ENCODE data around the gene PTPRD.

PTPRD gene

DNA sequence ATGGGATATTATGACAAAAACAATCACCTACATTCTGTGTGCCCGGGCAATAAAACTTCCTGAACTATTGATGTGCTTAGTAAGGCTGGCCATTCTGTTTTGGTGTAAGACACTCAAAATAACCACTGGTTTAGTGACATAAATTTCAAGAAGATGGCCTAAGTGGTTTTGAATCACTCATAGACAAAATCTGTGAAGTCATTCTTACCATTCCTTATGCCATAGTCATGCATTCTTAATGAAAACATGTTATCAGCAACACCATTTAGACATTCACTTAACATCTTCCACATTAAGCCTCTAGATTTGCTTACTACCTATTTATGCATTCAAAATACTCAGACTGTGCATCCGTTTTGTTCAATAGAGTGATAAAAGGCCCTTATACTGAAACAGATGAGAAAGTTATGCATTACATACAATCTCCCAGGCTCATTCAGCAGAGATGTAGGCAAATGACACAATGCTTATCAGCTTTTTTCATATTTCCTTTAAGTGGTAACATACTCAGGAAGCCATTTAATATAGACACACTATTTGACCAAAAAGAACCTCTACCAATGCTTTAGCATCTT is 1964.4 kb downstream of the PTPRD start:
- Mint-ChIP-seq H3K4me1 (no peaks in the 10 kb centered on the region), H3K27me3 (no peaks in the 10 kb centered on the region), H3K27ac (no peak overlapping the region), H3K36me3 (no peaks in the 10 kb centered on the region), H3K4me3 (no peak overlapping the region), H3K9me3 (no peaks in the 10 kb centered on the region)
- ATAC-seq, result no peak

DNA sequence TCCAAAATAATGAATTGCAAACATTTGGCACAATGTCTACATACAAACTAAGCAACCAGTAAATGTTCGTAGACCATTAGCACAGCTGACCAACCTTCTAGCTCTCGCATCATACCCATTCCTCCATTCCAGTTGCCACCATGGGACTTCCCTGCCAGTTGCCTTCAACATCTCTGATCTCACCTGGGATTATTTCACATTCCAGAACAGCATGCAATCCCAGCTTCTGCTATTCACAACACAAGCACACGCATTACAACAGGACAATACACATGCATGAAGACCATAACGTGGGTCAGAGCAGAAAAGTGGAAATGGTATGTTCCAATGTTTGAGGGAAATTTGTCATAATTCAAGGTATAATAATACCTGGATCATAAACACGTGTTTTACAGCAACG is 1965.0 kb downstream of the PTPRD start:
- ATAC-seq, result no peak
- Mint-ChIP-seq H3K27me3 (no peaks in the 10 kb centered on the region), H3K4me3 (no peak overlapping the region), H3K9me3 (no peaks in the 10 kb centered on the region), H3K36me3 (no peaks in the 10 kb centered on the region), H3K4me1 (no peaks in the 10 kb centered on the region), H3K27ac (no peak overlapping the region)

DNA sequence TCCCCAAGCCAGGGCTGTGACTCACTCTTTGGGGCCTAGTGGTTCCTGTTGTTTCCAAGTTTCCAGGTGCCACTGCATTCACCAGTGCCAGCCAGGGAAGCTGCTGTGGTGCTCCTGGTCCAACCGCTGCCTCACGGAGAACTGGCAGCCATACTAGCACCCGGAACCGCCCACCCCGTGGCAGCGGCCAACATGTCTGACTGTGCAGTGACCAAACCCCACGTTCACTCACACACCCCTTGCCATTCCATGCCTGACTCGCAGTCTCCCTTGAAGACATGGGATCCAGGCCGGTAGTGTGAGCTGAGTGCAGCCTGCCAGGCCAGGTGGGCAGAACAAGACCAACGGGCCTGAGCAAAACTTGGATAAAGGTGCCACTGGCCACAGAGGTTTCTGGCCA is 1968.2 kb downstream of the PTPRD start:
- Mint-ChIP-seq H3K4me3 (no peak overlapping the region), H3K27me3 (no peaks in the 10 kb centered on the region), H3K36me3 (no peaks in the 10 kb centered on the region), H3K9me3 (no peaks in the 10 kb centered on the region), H3K27ac (no peak overlapping the region), H3K4me1 (no peaks in the 10 kb centered on the region)
- no peak for ATAC-seq

DNA sequence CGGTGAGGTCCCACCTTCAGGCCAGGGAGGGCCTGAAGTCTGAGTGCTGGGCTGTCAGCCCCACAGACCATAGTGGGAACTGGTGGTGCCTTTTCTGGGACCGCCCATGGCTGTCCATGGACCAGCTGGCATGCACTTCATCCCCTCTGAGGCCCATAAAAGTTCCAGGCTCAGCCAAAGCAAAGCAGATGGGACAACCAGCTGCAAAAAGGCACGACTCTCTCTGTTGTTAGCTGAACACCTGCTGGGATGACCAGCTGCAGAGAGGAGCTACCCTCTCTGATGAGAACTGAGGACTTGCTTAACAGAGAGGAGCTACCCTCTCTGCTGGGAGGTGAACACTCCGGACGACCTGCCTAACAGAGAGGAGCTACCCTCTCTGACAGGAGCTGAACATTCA is 1968.9 kb downstream of the PTPRD start:
- Mint-ChIP-seq H3K27me3 (no peaks in the 10 kb centered on the region), H3K36me3 (no peaks in the 10 kb centered on the region)

DNA sequence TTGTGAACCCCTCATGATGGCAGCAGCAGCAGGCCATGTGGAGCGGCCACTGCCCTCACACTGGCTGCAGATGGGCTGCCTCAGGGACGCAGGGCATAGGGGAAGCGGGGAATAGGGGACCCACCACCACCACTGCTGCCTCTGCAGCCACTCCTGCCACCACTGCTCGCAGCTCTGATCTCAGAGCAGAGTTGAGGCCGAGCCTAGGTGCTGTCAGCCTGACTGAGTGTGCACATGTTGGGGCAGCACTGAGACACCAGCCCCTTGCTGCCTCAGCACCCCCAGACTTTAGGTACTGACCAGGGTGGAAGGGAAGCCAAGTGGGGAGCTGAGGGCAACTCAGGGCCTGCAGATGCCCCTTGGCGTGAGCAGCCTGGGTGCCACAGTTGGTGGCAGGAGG is 1969.3 kb downstream of the PTPRD start:
- Mint-ChIP-seq H3K4me3 (no peak overlapping the region), H3K9me3 (no peaks in the 10 kb centered on the region), H3K36me3 (no peaks in the 10 kb centered on the region), H3K4me1 (no peaks in the 10 kb centered on the region), H3K27me3 (no peaks in the 10 kb centered on the region), H3K27ac (no peak overlapping the region)
- ATAC-seq, result peak; percentile 37

More for the DNA sequence above, 1968.9 kb downstream of the PTPRD start:
- Mint-ChIP-seq H3K9me3 (no peaks in the 10 kb centered on the region), H3K4me3 (no peak overlapping the region), H3K4me1 (no peaks in the 10 kb centered on the region), H3K27ac (no peak overlapping the region)
- ATAC-seq, result peak; percentile 49

DNA sequence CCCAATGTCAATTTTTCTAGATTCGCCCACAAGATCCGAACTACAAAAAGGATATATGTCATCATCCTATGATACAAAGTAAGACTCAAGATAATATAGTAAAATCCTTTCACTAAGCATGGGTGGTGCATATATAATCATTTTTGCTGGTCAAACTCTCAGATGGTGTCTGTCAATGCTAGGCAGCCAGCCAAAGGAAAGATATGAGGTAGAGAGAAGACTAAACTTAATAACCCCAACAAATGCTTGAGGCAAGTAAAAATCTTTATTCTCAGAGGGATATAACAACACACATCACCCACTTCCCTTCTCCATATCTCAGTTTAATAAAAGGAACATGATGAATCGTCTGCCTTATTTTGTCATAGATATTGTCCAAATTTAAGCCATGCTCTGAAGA is 1972.0 kb downstream of the PTPRD start:
- H3K27me3 Mint-ChIP-seq, result no peaks in the 10 kb centered on the region
- H3K4me3 Mint-ChIP-seq, result no peak overlapping the region
- H3K27ac Mint-ChIP-seq, result no peak overlapping the region
- no peak for ATAC-seq
- H3K36me3 Mint-ChIP-seq, result no peaks in the 10 kb centered on the region
- H3K4me1 Mint-ChIP-seq, result no peaks in the 10 kb centered on the region
- H3K9me3 Mint-ChIP-seq, result no peaks in the 10 kb centered on the region

DNA sequence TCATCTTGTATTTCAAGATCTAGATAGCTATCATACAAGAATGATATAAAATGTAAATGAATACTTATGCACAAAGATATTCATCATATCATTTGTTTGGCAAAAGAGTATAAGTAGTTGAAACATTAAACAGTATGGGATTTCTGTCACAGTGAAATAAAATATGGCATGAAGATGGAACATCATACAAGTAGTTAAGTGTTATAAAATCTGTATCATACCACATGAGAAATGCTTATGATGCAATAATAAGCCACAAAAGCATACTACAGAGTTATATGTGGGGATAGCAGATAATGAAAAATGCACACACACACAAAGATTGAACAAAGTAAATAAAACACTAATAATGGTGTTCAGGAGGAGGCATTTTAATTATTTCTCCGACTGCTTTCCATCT is 1975.2 kb downstream of the PTPRD start:
- H3K4me1 Mint-ChIP-seq, result no peaks in the 10 kb centered on the region
- H3K27me3 Mint-ChIP-seq, result no peaks in the 10 kb centered on the region
- no peak overlapping the region for H3K4me3 Mint-ChIP-seq
- ATAC-seq, result no peak
- no peaks in the 10 kb centered on the region for H3K9me3 Mint-ChIP-seq
- no peak overlapping the region for H3K27ac Mint-ChIP-seq
- no peaks in the 10 kb centered on the region for H3K36me3 Mint-ChIP-seq

DNA sequence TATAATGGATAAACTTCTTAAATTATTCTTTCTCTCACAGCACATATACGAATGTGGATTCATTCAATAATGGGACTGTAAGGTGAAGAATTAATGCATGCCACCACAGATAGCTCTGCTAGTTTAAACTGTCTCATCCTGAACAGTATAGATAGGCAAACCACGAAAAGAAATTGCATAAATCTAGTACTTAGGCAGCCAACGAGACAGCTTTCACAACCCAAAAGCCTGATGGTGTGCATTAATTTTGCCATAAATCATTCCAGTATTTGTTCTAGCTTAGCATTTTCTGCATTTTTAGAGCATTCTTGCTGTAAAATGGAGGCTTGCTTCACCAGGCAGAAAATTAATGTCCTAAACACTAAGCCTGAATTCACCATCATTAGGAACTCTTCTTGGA is 1979.0 kb downstream of the PTPRD start:
- Mint-ChIP-seq H3K9me3 (no peaks in the 10 kb centered on the region), H3K4me1 (no peaks in the 10 kb centered on the region), H3K4me3 (no peak overlapping the region), H3K27ac (no peak overlapping the region), H3K36me3 (no peaks in the 10 kb centered on the region), H3K27me3 (no peaks in the 10 kb centered on the region)
- ATAC-seq, result no peak

DNA sequence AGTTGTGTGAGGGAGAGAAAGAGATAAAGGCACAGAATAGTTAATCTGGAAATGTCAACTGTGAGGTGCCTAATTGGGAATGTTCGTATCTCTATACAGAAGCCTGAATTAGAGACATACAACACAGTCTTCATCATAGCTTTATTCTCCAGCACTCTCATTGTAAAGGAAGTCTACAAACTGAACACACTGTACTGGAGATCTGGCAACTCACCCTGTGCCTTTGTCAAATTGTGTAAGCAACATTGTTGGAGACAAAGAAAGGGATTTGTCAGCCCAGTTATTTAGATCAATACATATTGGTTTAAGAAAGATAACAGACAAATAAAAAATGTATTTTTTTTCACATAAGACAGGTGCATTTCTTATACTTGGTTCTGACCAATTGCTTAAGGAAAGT is 1980.3 kb downstream of the PTPRD start:
- no peak overlapping the region for H3K27ac Mint-ChIP-seq
- H3K36me3 Mint-ChIP-seq, result no peaks in the 10 kb centered on the region
- H3K4me3 Mint-ChIP-seq, result no peak overlapping the region
- ATAC-seq, result no peak
- H3K9me3 Mint-ChIP-seq, result no peaks in the 10 kb centered on the region
- no peaks in the 10 kb centered on the region for H3K27me3 Mint-ChIP-seq
- no peaks in the 10 kb centered on the region for H3K4me1 Mint-ChIP-seq

DNA sequence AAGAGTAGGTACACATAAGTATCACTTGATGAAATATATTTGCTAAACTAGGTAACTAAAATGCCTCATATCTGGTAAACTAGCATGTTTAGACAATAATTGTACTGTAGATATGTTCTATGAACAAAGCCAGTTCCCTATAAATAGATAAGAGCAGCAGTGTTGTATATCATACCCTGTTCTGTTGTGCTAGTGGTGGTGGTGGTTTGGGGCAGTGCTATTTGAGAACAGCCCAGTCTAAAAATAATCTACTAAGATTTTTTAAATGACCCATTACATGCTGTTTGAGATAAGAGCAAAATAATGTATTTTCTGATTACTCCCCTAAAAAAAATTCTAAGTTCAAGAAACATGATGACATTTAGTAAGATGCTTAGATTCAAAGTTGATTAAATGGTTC is 1984.0 kb downstream of the PTPRD start:
- Mint-ChIP-seq H3K4me1 (no peaks in the 10 kb centered on the region), H3K36me3 (no peaks in the 10 kb centered on the region), H3K9me3 (no peaks in the 10 kb centered on the region), H3K27me3 (no peaks in the 10 kb centered on the region), H3K4me3 (no peak overlapping the region), H3K27ac (no peak overlapping the region)
- no peak for ATAC-seq

DNA sequence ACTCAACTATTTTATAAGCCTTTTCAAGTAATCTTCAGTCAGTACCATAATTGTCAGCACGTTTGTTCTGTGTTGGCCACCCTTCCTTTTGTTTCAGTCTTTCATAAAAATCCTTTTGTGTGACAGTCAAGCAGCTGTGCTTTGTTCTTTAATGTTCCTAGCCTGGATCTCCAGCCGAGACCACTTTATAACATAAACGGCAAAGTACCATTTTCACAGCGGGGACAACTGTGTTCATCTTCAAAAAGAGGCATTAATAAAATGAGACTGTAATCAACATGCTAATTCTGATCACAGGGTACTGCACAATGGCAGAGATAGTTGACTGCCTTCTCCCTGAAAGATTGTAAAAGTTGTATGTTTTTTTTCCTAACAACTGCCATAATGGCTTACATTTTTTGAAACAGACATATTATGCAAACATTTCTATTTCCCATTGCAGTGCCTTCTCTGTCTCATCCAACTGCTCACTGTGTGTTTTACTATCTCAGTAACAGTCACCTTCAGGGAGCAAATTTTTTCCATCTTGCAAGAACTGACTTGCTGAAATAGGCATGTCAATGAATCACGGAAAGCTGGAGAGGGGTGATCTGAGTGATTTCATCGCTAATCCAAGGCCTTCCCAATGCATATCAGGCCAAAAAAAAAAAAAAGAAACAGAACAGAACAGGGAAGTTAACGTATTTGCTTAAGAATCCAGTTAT is 1984.7 kb downstream of the PTPRD start:
- no peaks in the 10 kb centered on the region for H3K9me3 Mint-ChIP-seq
- no peaks in the 10 kb centered on the region for H3K4me1 Mint-ChIP-seq
- H3K27me3 Mint-ChIP-seq, result no peaks in the 10 kb centered on the region
- H3K27ac Mint-ChIP-seq, result no peak overlapping the region
- H3K36me3 Mint-ChIP-seq, result no peaks in the 10 kb centered on the region
- no peak for ATAC-seq
- H3K4me3 Mint-ChIP-seq, result no peak overlapping the region

DNA sequence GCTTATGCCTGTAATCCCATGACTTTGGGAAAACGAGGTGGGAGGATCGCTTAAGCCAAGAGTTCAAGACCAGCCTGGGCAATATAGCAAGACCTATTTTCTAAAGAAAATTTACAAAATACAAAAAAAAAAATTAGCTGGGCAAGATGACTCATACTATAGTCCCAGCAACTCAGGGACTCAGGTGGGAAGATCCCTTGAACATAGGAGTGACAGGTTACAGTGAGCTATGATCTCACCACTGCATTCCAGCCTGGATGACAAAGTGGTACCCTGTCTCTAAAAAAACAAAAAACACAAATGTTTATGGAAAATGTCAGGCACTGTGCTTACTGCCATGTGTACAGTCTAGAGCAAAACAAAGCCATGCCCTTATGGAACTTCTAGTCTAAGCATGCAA is 1989.9 kb downstream of the PTPRD start:
- Mint-ChIP-seq H3K27me3 (no peaks in the 10 kb centered on the region), H3K4me1 (no peaks in the 10 kb centered on the region), H3K27ac (no peak overlapping the region), H3K9me3 (no peaks in the 10 kb centered on the region), H3K4me3 (no peak overlapping the region), H3K36me3 (no peaks in the 10 kb centered on the region)
- no peak for ATAC-seq

DNA sequence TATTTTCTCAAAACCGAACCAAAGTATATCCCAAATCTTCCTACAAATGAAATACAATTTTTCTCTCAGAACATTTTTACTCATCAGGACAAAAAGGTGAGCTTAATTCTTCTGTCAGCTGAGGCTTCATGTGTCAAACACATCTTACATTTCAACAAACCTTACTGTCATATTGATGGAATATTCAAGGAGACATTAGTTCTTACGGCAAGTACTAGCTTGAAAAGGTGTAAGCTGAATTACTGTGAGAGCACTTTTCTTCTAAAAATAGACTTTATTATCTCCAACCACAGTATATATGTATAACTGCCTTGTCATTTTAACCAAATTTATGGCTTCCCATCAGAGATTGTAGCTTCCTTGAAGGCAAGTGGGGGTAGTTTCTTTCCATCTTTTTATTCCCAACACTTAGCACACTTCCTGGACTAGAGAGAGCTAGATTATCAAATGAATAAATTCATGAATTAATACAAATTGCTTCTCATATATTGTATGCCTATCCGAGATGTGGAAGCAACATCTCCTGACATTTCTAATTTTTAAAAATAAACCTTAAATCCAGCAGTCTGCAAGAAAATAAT is 1990.5 kb downstream of the PTPRD start:
- no peak overlapping the region for H3K27ac Mint-ChIP-seq
- H3K36me3 Mint-ChIP-seq, result no peaks in the 10 kb centered on the region
- no peak for ATAC-seq
- H3K4me3 Mint-ChIP-seq, result no peak overlapping the region
- H3K9me3 Mint-ChIP-seq, result no peaks in the 10 kb centered on the region
- no peaks in the 10 kb centered on the region for H3K27me3 Mint-ChIP-seq
- H3K4me1 Mint-ChIP-seq, result no peaks in the 10 kb centered on the region

DNA sequence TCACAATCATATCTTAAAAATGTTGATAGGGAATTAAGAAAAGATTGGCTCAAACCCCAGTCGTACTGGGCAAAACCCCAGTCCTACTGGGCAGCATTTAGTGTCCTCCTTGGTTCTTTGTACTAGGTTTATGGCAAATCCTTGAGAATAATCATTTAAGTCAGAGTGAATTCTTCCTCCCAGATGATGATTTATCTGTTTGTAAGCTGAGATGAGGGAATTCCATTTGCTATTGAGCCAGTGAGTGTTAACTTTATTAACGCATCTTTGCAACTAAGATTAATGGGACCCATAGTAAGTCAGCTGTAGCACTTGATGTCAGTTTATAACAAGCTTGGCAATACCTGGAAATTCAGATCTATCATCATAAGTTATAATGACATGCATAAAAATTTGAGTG is 1991.4 kb downstream of the PTPRD start:
- H3K4me1 Mint-ChIP-seq, result no peaks in the 10 kb centered on the region
- ATAC-seq, result no peak
- no peaks in the 10 kb centered on the region for H3K27me3 Mint-ChIP-seq
- H3K27ac Mint-ChIP-seq, result no peak overlapping the region
- no peak overlapping the region for H3K4me3 Mint-ChIP-seq
- no peaks in the 10 kb centered on the region for H3K9me3 Mint-ChIP-seq
- H3K36me3 Mint-ChIP-seq, result no peaks in the 10 kb centered on the region

DNA sequence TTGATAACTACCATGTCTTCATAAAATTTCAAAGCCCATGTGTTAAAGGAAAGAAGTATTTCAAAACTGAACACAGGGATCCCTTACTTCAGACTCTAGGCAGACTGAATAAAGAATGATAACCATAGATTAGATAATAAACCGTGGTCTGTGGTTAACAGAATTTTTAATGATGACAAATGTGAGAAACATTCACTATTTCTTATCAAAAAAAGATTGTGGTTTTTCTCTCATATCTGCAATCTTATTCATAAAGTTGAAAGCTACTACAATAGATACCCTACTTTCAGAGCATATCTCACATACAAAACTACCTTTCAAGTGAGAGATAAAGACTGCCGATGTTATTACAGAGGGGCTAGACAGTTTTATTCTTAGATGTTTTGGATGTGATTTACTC is 1996.4 kb downstream of the PTPRD start:
- Mint-ChIP-seq H3K9me3 (no peaks in the 10 kb centered on the region), H3K36me3 (no peaks in the 10 kb centered on the region), H3K27ac (no peak overlapping the region), H3K4me1 (no peaks in the 10 kb centered on the region), H3K4me3 (no peak overlapping the region), H3K27me3 (no peaks in the 10 kb centered on the region)
- ATAC-seq, result no peak

DNA sequence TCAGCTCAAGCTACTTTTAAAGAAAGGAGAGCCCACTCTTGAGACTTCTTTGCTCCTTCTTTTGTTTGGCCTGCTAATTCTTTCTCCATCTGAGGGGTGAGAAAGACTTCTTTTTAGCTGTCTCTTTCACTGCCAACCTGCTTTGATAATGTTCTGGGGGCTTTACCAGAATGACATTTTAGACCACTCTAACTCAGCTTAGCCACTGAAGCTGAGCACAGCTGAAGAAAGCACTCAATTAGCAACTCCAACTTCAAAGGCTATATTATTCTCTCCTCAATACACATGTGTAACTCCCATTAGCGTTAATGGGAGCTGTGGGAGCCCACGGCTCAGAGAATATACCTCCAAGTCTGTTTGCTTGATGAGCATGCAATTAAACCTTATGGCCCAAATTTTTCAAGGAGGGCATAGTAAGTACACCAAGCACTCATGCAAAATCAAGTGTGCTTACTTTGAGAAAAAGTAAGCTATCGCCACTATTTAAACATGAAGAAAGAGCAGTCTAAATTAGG is 1997.8 kb downstream of the PTPRD start:
- Mint-ChIP-seq H3K36me3 (no peaks in the 10 kb centered on the region), H3K27ac (no peak overlapping the region), H3K4me1 (no peaks in the 10 kb centered on the region), H3K4me3 (no peak overlapping the region), H3K27me3 (no peaks in the 10 kb centered on the region), H3K9me3 (no peaks in the 10 kb centered on the region)
- ATAC-seq, result no peak
